Posterior cingulate gyrus (tissue), 11 donors: ENCODE measurements around the gene LSM3.

Experiments
- DNase-seq, 10 donors: peaks; one replicate each; pipeline versions ENCODE4 v3.0.0 to v3.0.0-alpha.2; 2020 to 2021; ENCODE audit warnings: mixed read lengths in 3 of 10
- intact Hi-C: fragments of 100-400 bp; cut with DNase I; formaldehyde crosslinking; loops from one replicate; pipeline ENCODE4 v1.15.1; 2023

The LSM3 gene

DNA sequence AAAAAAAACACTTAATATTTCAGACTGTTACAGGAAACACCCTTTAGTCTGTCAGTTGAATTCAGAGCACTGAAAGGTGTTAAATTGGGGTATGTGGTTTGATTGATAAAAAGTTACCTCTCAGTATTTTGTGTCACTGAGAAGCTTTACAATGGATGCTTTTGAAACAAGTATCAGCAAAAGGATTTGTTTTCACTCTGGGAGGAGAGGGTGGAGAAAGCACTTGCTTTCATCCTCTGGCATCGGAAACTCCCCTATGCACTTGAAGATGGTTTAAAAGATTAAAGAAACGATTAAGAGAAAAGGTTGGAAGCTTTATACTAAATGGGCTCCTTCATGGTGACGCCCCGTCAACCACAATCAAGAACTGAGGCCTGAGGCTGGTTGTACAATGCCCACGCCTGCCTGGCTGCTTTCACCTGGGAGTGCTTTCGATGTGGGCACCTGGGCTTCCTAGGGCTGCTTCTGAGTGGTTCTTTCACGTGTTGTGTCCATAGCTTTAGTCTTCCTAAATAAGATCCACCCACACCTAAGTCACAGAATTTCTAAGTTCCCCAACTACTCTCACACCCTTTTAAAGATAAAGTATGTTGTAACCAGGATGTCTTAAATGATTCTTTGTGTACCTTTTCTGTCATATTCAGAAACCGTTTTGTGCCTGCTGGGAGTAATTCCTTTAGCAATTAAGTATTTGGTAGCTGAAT is 35.9 kb upstream of the LSM3 start:
- intact Hi-C loops, result no loop called here
- DNase-seq, result no peak

- intact Hi-C loops, result no loop called here
- no peak for DNase-seq
Observed at GRCh38 chr3:14143271-14144225, 35.1 kb upstream of the LSM3 start.

DNA sequence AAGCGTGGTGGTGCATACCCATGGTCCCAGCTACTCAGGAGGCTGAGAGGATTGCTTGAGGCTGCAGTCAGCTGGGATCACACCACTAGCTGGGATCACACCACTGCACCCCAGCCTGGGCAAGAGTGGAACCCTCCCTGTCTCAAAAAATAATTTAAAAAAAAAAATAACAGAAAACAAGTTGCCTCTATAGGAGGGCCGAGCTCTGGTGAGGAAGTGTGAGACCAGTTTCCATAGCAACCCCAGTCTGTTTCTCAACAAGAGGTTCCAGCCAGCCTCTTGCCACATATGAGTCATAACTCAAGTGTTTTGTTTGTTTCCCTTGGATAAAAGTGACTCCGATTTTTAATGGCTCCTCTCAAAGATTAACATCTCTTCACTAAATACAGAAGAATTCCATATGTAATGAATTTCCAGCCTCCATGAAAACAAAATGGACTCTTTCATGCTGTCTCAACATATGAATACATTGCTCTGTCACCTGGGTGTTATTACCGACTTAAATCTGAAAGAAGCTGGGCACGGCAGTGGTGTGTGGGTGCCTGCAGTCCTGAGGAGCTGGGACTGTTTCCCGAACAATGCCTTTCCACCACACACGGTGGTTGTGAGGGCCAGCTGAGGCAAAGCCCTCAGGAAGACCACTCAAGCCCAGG is 34.1 kb upstream of the LSM3 start:
- peak in 3 of 10 donors; percentile 35 to 82 (median 42) for DNase-seq
- intact Hi-C loops, result no loop called here

- DNase-seq, result no peak
- intact Hi-C loops, result no loop called here
Observed at GRCh38 chr3:14145236-14145635, 33.4 kb upstream of the LSM3 start.

- no peak for DNase-seq
- intact Hi-C loops, result no loop called here
Observed at GRCh38 chr3:14145670-14146380, 32.8 kb upstream of the LSM3 start.

GRCh38 chr3:14146381-14147065 is 32.1 kb upstream of the LSM3 start:
- intact Hi-C loops, result no loop called here
- DNase-seq, result no peak

DNA sequence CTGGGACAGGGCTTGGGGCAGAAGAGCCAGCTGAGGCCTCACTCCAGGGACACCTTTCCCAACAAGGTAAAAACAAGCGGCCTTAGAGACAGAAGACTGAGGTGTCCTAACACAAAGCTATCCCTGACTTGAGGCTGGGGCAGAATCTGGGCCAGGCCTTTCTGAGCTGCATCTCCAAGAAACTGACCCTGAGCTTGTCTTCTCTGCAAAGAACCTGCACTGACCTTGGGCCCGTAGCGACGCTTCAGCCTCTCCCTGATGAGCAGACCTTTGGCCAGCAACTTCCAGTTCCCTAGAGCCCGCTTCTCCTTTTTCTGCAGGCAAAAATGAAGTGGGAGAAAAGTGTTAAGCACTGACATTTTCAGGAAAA is 31.6 kb upstream of the LSM3 start:
- DNase-seq, result no peak
- intact Hi-C loops, result no loop called here

GRCh38 chr3:14147617-14148016 is 31.0 kb upstream of the LSM3 start:
- intact Hi-C loops, result no loop called here
- no peak for DNase-seq

GRCh38 chr3:14148041-14148985 is 30.3 kb upstream of the LSM3 start:
- intact Hi-C loops, result no loop called here
- no peak for DNase-seq

- intact Hi-C loops, result no loop called here
- DNase-seq, result no peak
Observed at GRCh38 chr3:14150078-14150477, 28.5 kb upstream of the LSM3 start.

- no peak for DNase-seq
- intact Hi-C loops, result no loop called here
Observed at GRCh38 chr3:14150491-14151230, 28.0 kb upstream of the LSM3 start.

DNA sequence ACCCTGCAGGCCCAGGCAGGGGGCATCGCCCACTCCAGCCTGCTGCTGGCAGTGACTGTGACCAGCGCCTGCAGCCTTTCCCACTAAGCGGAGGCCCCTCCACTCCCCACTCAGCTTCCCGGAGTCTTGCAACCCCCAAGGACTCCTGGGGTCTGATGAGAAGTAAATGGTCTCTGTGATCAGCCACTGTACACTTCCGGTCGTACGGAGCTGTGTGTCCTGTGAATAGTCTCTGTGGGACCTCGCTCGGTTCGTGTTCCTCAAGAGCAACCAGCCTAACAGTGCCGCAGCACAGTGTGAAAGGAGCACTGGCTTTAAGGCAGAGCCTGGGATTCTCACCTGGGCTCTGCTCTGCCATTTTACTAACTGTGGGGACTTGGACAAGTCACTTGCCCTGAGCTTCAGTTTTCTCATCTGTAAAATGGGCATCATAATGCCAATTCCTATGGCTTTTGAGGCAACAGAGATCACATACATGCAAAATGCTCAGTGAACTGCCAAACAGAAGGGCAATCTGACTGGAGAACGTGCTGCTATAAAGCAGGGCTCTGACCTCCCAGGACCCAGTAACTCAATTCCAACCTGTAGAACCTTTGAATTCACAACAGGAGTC is 27.0 kb upstream of the LSM3 start:
- no peak for DNase-seq
- intact Hi-C loops, result no loop called here

DNA sequence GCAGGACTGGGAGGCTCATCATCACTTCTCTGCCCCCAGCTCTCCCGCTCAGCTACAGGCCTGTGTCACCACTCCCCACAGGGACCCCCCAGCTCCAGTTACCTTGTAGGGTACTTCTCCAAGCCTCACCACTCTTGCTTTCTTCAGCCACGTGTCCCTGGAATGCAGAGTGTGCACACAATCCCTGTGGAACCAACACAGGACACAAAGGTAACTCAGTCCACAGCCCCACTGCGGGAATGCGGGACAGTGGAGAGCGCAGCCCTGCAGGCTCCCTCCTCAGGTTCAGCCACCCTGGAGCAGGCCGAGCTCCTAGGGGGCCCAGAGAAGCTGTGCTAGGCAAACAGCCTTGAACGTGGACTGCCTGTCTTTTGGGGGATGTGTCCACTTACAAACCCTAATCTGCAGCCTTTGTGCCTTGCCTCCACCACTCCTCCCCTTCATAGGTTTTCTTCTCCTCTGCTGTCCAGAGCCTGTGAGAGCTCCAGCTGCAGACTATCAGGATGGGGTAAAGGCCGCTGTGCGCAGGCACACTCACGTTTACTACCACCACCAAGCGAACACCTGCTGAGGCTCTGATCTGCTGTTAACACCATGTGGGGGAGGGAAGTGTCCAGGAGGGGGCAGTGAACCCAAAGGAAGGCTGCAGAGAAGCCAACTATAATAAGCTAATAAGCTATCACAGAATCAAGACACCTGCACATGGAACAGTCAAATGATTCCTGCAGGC is 26.2 kb upstream of the LSM3 start:
- intact Hi-C loops, result no loop called here
- no peak for DNase-seq

- no peak for DNase-seq
- intact Hi-C loops, result no loop called here
Observed at GRCh38 chr3:14152963-14153355, 25.7 kb upstream of the LSM3 start.

- no peak for DNase-seq
- intact Hi-C loops, result no loop called here
Observed at GRCh38 chr3:14153663-14154062, 25.0 kb upstream of the LSM3 start.

- no peak for DNase-seq
- intact Hi-C loops, result no loop called here
Observed at GRCh38 chr3:14154276-14154675, 24.3 kb upstream of the LSM3 start.

DNA sequence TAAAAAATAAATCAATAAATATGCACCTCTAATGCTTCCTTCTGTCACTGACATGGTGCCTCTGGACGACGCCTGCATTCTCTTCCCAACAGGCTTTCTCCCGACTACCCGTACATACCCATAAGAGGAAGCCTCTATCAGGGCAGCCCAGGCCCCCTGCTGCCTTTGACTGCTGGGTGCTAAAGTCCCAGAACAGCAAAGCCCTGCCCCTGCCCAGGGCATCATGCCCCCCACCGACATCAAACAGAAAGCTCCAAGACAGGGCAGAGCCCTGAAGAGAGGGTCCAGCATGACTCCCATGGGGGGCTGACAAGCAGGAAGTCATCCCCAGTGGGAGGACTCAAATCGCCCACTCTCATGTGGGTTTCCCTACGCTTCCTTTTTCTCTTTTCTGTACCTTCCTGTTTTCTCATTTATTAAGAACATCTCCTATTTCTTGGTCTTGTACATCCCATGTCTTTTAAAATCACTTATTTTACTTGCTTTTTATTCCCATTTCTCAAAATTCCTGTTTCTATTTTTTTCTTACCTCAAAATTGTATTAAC is 23.6 kb upstream of the LSM3 start:
- intact Hi-C loops, result no loop called here

More for the DNA sequence above, 23.6 kb upstream of the LSM3 start:
- DNase-seq, result no peak
